HL-60 (cell line): ENCODE results near the gene SIPA1L3.

Experiments
- DNase-seq, 2 experiments: peaks; one replicate each; pipeline ENCODE4 v3.0.0-alpha.2; 2010 to 2020; ENCODE audit warnings: low read depth in 1 of 2, low spot score in 1 of 2
- H3K27ac ChIP-seq: fragments of 250-450 bp; sonication (Bioruptor Pico); replicated peaks from 2 replicates; pipeline ENCODE4 v1.5.1; 2020; ENCODE audit warnings: mild to moderate bottlenecking, moderate library complexity
- H3K27me3 ChIP-seq: fragments of 250-450 bp; sonication (Bioruptor Pico); 2 replicates; pipeline ENCODE4 v1.5.1; 2021; ENCODE audit warnings: mild to moderate bottlenecking, moderate library complexity; ENCODE audit not compliant: insufficient read depth, poor library complexity, severe bottlenecking
- H3K4me3 ChIP-seq: replicated peaks from 2 replicates; pipeline ENCODE4 v1.5.1; 2011; ENCODE audit warnings: mild to moderate bottlenecking, control low read depth, low read length; ENCODE audit not compliant: insufficient read depth
- GABPA ChIP-seq: IDR thresholded peaks from 2 replicates; pipeline ENCODE4 v1.6.1; 2012; ENCODE audit warnings: low read depth
- POLR2AphosphoS5 ChIP-seq: IDR thresholded peaks from 2 replicates; pipeline ENCODE4 v1.6.1; 2012; ENCODE audit warnings: low read depth
- SPI1 ChIP-seq: IDR thresholded peaks from 2 replicates; pipeline ENCODE4 v1.6.1; 2012; ENCODE audit warnings: low read depth, mild to moderate bottlenecking, borderline replicate concordance
- TF ChIP-seq, protein P1 (sequence below): IDR thresholded peaks from one replicate; pipeline ENCODE4 v1.5.1; 2011; ENCODE audit warnings: low read length, control low read depth, inconsistent platforms; ENCODE audit not compliant: insufficient read depth
- TF ChIP-seq, protein P2 (sequence below): IDR thresholded peaks from 2 replicates; pipeline ENCODE4 v1.6.1; 2012; ENCODE audit warnings: low read depth; ENCODE audit not compliant: insufficient replicate concordance

The SIPA1L3 gene

DNA sequence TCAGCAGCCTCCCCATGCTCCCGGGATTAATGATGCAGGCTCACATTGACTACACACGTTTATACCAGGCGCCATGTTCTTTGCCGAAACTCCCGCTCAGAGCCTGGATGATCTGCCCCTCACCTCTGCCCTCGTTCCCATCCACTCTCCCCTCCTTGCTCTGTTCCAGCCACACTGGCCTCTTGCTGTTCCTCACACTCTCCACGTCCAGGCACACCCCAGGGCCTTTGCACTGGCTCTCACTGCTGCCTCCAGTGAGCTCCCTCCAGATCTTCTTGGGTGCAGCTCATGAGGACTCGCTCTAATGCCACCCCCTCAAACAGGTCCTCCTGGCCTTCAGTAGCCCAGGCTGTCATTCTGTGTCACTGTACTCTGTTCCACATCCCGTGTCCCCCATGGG, 277.8 kb downstream of the SIPA1L3 start:
- no peak overlapping the region for H3K4me3 ChIP-seq
- DNase-seq, result no peak
- no peaks in the 10 kb centered on the region for H3K27me3 ChIP-seq
- TF ChIP-seq, protein P1, sequence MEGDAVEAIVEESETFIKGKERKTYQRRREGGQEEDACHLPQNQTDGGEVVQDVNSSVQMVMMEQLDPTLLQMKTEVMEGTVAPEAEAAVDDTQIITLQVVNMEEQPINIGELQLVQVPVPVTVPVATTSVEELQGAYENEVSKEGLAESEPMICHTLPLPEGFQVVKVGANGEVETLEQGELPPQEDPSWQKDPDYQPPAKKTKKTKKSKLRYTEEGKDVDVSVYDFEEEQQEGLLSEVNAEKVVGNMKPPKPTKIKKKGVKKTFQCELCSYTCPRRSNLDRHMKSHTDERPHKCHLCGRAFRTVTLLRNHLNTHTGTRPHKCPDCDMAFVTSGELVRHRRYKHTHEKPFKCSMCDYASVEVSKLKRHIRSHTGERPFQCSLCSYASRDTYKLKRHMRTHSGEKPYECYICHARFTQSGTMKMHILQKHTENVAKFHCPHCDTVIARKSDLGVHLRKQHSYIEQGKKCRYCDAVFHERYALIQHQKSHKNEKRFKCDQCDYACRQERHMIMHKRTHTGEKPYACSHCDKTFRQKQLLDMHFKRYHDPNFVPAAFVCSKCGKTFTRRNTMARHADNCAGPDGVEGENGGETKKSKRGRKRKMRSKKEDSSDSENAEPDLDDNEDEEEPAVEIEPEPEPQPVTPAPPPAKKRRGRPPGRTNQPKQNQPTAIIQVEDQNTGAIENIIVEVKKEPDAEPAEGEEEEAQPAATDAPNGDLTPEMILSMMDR, result no peak
- no peak for TF ChIP-seq SPI1
- TF ChIP-seq POLR2AphosphoS5, result no peak
- TF ChIP-seq, protein P2, sequence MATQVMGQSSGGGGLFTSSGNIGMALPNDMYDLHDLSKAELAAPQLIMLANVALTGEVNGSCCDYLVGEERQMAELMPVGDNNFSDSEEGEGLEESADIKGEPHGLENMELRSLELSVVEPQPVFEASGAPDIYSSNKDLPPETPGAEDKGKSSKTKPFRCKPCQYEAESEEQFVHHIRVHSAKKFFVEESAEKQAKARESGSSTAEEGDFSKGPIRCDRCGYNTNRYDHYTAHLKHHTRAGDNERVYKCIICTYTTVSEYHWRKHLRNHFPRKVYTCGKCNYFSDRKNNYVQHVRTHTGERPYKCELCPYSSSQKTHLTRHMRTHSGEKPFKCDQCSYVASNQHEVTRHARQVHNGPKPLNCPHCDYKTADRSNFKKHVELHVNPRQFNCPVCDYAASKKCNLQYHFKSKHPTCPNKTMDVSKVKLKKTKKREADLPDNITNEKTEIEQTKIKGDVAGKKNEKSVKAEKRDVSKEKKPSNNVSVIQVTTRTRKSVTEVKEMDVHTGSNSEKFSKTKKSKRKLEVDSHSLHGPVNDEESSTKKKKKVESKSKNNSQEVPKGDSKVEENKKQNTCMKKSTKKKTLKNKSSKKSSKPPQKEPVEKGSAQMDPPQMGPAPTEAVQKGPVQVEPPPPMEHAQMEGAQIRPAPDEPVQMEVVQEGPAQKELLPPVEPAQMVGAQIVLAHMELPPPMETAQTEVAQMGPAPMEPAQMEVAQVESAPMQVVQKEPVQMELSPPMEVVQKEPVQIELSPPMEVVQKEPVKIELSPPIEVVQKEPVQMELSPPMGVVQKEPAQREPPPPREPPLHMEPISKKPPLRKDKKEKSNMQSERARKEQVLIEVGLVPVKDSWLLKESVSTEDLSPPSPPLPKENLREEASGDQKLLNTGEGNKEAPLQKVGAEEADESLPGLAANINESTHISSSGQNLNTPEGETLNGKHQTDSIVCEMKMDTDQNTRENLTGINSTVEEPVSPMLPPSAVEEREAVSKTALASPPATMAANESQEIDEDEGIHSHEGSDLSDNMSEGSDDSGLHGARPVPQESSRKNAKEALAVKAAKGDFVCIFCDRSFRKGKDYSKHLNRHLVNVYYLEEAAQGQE, result no peak
- no peak for TF ChIP-seq GABPA
- H3K27ac ChIP-seq, result no peak overlapping the region

DNA sequence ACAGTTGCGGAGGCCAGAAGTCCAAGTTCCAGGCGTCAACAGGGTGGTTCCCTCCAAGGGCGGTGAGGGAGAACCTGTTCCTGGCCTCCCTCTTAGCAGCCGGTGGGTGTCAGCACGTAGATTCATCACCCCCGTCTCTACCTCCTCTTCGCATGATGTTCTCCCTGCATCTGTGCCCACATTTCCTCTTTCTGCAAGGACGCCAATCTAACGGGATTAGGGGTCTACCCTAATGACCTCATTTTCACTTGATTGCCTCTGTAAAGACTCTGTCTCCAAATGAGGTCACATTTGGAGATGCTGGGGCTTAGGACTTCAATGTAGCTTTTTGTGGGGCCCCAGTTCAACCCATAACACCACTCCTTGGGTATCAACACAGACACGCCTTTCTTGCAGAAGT, 278.6 kb downstream of the SIPA1L3 start:
- DNase-seq, result no peak
- no peak overlapping the region for H3K4me3 ChIP-seq
- TF ChIP-seq, protein P1, result no peak
- TF ChIP-seq GABPA (no peak), POLR2AphosphoS5 (no peak), SPI1 (no peak)
- TF ChIP-seq, protein P2, result no peak
- H3K27me3 ChIP-seq, result no peaks in the 10 kb centered on the region
- no peak overlapping the region for H3K27ac ChIP-seq

DNA sequence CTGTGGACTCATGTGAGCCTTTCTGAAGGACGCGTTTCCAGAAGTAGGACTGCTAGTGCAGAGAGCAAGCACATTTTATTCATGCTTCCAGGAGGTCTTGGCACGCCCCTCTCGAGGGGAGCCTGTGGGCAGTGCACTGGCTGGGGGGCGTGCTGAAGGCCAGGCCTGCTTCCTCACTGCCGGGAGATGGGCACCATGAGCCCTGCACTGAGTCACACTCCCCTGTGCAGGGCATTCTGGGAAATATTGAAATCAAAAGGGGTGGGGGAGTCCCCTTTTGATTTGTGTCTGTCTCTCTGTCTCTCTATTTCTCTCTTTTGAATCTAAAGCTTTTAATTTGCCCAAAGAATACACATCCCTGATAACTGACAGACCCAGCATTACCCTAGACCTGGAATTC, 283.1 kb downstream of the SIPA1L3 start:
- no peak overlapping the region for H3K4me3 ChIP-seq
- no peak for DNase-seq
- H3K27ac ChIP-seq, result no peak overlapping the region
- no peaks in the 10 kb centered on the region for H3K27me3 ChIP-seq
- TF ChIP-seq SPI1, result no peak
- TF ChIP-seq, protein P1, result no peak
- TF ChIP-seq GABPA, result no peak
- no peak for TF ChIP-seq POLR2AphosphoS5
- TF ChIP-seq, protein P2, result no peak
